Activated naive CD4-positive, alpha-beta T cell treated with anti-CD3 and anti-CD28 coated beads, Interleukin-2, amount 10 ng/mL, durations not matched to agents 7 days and 5 days (primary cell): Measurements from ENCODE around the gene NAPA.

Experiments used
- CTCF ChIA-PET: fragments of 350-600 bp; sonication (Branson Sonifier 250); formaldehyde crosslinking; loops from one replicate; lab custom pipeline; 2021; ENCODE audit warnings: antibody characterized with exemption; lab: Charles Lee
- DNase-seq: peaks from one replicate; pipeline ENCODE4 v3.0.0-alpha.2; 2020
- H3K27ac Mint-ChIP-seq: one replicate; pipeline ENCODE4 v1.8.0; 2021; ENCODE audit warnings: mild to moderate bottlenecking, moderate library complexity, mixed read lengths
- H3K27me3 Mint-ChIP-seq: one replicate; pipeline ENCODE4 v1.8.0; 2021; ENCODE audit warnings: mild to moderate bottlenecking, mixed read lengths
- H3K36me3 Mint-ChIP-seq: one replicate; pipeline ENCODE4 v1.8.0; 2021; ENCODE audit warnings: mixed read lengths
- H3K4me1 Mint-ChIP-seq: one replicate; pipeline ENCODE4 v1.8.0; 2021; ENCODE audit warnings: mixed read lengths
- H3K4me3 Mint-ChIP-seq: one replicate; pipeline ENCODE4 v1.8.0; 2021; ENCODE audit warnings: mild to moderate bottlenecking, moderate library complexity, mixed read lengths
- H3K9me3 Mint-ChIP-seq: one replicate; pipeline ENCODE4 v1.8.0; 2021; ENCODE audit warnings: mixed read lengths

NAPA gene

DNA sequence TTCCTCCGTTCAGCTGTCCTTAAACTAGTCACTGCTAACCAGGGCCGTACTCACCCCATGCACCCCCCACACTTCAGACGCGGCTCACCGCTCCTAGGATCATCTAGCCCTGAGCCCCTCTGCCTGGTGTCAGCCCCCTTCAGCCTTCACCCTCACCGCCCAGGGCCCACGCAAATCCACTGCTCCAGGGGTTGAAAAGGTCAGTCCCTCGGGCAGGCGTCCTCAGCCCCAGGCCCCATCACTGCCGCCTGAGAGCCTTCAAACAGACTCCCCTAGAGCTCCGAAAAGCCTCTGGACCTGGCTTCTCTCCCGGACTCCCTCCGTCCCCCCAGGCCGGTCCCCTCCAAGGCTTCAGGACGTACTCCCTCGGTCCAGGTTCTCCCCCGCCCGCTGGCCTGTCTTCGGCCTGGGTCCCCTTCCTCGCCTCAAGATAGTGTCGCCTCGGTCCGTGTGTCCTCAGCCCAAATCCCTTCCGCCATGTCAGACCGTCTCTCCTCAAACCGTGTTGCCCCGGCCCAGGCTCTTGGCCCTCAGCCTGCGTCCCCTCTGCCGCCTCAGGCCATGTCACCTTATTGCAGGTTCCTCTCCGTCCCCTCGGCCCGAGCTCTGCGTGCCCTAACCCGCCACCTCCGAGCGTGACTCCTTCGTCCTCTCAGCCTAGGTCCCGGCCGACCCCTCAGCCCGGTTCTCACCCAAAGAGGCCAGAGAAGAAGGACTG is 553 bp downstream of the NAPA start:
- Mint-ChIP-seq H3K4me1 (peaks cover 89% of the 10 kb centered on the region), H3K36me3 (peaks cover 16% of the 10 kb centered on the region), H3K27me3 (peaks cover 8% of the 10 kb centered on the region), H3K9me3 (no peaks in the 10 kb centered on the region), H3K27ac (peak overlapping the region; percentile 98), H3K4me3 (peak overlapping the region; percentile 98)
- CTCF ChIA-PET = interaction anchor here (1.0 to 3.0 kb wide), 3 partner anchors 78 to 195 kb away, joined by 3 to 14 read pairs (median 3); no protein-coding TSS in a partner anchor
- DNase-seq = peak; percentile 26

GRCh38 chr19:47512948-47513319 is 1.9 kb downstream of the NAPA start:
- Mint-ChIP-seq H3K27ac (peak overlapping the region; percentile 98), H3K9me3 (no peaks in the 10 kb centered on the region), H3K4me3 (peak overlapping the region; percentile 98), H3K4me1 (peaks cover 76% of the 10 kb centered on the region), H3K36me3 (peaks cover 16% of the 10 kb centered on the region), H3K27me3 (peaks cover 8% of the 10 kb centered on the region)
- no peak for DNase-seq
- CTCF ChIA-PET = interaction anchor here (1.0 to 3.0 kb wide), 3 partner anchors 77 to 186 kb away, joined by 3 to 14 read pairs (median 4); no protein-coding TSS in a partner anchor

GRCh38 chr19:47512183-47512947 is 2.5 kb downstream of the NAPA start:
- Mint-ChIP-seq H3K9me3 (no peaks in the 10 kb centered on the region), H3K27ac (peak overlapping the region; percentile 98), H3K4me1 (peaks cover 70% of the 10 kb centered on the region), H3K36me3 (peaks cover 16% of the 10 kb centered on the region), H3K4me3 (peak overlapping the region; percentile 98), H3K27me3 (peaks cover 8% of the 10 kb centered on the region)
- CTCF ChIA-PET = interaction anchor here (1.3 to 3.0 kb wide), 2 partner anchors 76 to 185 kb away, joined by 4 to 14 read pairs; no protein-coding TSS in a partner anchor
- peak; percentile 50 for DNase-seq

DNA sequence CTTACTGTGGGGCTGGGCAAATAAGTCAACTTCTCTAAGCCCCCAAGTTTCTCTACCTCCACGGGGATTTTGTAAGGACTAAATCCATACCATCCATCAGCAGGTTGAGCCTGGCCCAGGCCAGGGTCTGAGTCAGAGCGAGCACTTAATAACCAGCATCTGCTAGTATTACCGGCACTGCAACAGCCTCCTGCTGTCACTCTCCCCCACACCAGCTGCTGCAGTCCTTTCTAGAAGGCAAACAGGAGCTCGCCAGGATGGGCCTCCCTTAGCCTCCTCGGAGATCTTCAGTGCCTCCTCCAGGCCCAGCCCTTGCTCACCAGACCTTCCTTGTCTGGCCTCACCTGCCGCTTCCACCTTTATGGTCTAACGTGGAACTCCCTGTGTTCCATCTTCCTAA is 3.2 kb downstream of the NAPA start:
- peak overlapping the region; percentile 98 for H3K27ac Mint-ChIP-seq
- peaks cover 63% of the 10 kb centered on the region for H3K4me1 Mint-ChIP-seq
- H3K27me3 Mint-ChIP-seq = peaks cover 8% of the 10 kb centered on the region
- CTCF ChIA-PET = interaction anchor here (1.3 to 3.0 kb wide), 2 partner anchors 75 to 186 kb away, joined by 4 to 14 read pairs; no protein-coding TSS in a partner anchor
- H3K9me3 Mint-ChIP-seq = no peaks in the 10 kb centered on the region
- peaks cover 16% of the 10 kb centered on the region for H3K36me3 Mint-ChIP-seq
- H3K4me3 Mint-ChIP-seq = no peak overlapping the region
- no peak for DNase-seq

DNA sequence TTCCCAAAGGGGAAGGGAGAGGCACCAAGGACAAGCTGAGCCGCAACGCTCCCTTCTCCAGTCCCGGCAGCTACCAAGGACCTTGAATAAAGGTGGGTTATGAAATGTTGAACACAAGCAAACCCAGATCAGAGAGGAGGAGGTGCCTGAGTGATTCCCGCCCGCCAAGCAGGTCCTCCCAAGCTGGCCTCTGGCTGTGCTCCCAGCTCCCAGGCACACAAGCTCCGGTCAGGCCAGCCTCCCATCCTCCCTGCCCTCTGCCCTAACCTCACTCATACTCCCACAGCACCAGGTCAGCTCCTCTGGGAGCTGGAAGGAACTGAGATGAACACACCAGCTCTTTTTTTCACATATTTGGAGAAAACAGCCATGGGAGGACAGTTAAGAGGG is 3.7 kb downstream of the NAPA start:
- Mint-ChIP-seq H3K27ac (peak overlapping the region; percentile 24), H3K36me3 (peaks cover 16% of the 10 kb centered on the region), H3K27me3 (peaks cover 8% of the 10 kb centered on the region), H3K4me1 (peaks cover 57% of the 10 kb centered on the region), H3K9me3 (no peaks in the 10 kb centered on the region), H3K4me3 (no peak overlapping the region)
- CTCF ChIA-PET = interaction anchor here (3.0 kb wide), 1 partner anchor 75 kb away, joined by 14 read pairs; no protein-coding TSS in a partner anchor
- no peak for DNase-seq

- H3K36me3 Mint-ChIP-seq = peaks cover 17% of the 10 kb centered on the region
- no peak for DNase-seq
- H3K27ac Mint-ChIP-seq = peak overlapping the region; percentile 19
- no peak overlapping the region for H3K4me3 Mint-ChIP-seq
- no peaks in the 10 kb centered on the region for H3K9me3 Mint-ChIP-seq
- peaks cover 52% of the 10 kb centered on the region for H3K4me1 Mint-ChIP-seq
- peaks cover 8% of the 10 kb centered on the region for H3K27me3 Mint-ChIP-seq
- CTCF ChIA-PET = no interaction called here
Measured at GRCh38 chr19:47510516-47511127, 4.2 kb downstream of the NAPA start.

DNA sequence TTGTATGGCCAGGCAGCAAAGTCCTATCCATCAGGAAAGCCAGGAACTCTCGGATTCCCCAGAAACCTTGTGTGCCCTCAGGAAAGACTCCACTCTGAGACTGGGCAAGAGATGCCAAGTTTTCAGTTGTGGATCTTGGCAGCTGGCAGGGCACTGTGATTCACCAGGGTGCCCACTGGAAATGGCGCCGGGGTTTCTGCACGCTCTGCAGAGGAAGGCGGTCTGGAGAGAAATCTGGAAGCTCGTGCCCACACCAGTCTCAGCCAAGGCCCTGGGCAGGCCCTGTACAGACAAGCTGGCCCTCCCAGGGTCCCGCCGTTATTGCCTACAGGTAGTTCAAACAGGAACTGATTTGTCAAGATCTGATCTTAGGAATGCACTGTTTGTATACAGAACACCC is 4.9 kb downstream of the NAPA start:
- DNase-seq = no peak
- peak overlapping the region; percentile 60 for H3K27ac Mint-ChIP-seq
- peaks cover 17% of the 10 kb centered on the region for H3K36me3 Mint-ChIP-seq
- H3K9me3 Mint-ChIP-seq = no peaks in the 10 kb centered on the region
- no peak overlapping the region for H3K4me3 Mint-ChIP-seq
- H3K4me1 Mint-ChIP-seq = peaks cover 49% of the 10 kb centered on the region
- CTCF ChIA-PET = interaction anchor here (1.1 kb wide), 1 partner anchor 26 kb away, joined by 6 read pairs; the partner anchor contains the start of gene KPTN
- peaks cover 3% of the 10 kb centered on the region for H3K27me3 Mint-ChIP-seq

GRCh38 chr19:47509170-47509847 is 5.6 kb downstream of the NAPA start:
- no peaks in the 10 kb centered on the region for H3K27me3 Mint-ChIP-seq
- H3K4me3 Mint-ChIP-seq = no peak overlapping the region
- no peak for DNase-seq
- H3K4me1 Mint-ChIP-seq = peaks cover 43% of the 10 kb centered on the region
- H3K9me3 Mint-ChIP-seq = no peaks in the 10 kb centered on the region
- CTCF ChIA-PET = interaction anchor here (1.1 kb wide), 1 partner anchor 25 kb away, joined by 6 read pairs; the partner anchor contains the start of gene KPTN
- peak overlapping the region; percentile 60 for H3K27ac Mint-ChIP-seq
- peaks cover 12% of the 10 kb centered on the region for H3K36me3 Mint-ChIP-seq

DNA sequence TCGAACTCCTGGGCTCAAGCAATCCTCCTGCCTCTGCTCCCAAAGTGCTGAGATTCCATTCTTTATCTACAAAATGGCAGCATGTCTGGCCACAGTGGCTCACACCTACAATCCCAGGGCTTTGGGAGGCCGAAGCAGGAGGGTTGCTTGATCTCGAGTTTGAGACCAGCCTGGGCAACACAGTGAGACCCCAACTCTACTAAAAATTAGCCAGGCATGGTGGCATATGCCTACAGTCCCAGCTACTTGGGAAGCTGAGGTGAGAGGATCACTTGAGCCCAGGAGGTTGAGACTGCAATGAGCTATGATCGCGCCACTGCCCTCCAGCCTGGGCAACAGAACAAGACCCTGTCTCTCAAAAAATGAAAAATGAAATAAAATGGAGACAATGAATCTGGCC is 6.1 kb downstream of the NAPA start:
- Mint-ChIP-seq H3K27me3 (no peaks in the 10 kb centered on the region), H3K36me3 (peaks cover 13% of the 10 kb centered on the region), H3K4me3 (no peak overlapping the region), H3K9me3 (no peaks in the 10 kb centered on the region), H3K27ac (no peak overlapping the region), H3K4me1 (peaks cover 38% of the 10 kb centered on the region)
- CTCF ChIA-PET = no interaction called here
- no peak for DNase-seq

DNA sequence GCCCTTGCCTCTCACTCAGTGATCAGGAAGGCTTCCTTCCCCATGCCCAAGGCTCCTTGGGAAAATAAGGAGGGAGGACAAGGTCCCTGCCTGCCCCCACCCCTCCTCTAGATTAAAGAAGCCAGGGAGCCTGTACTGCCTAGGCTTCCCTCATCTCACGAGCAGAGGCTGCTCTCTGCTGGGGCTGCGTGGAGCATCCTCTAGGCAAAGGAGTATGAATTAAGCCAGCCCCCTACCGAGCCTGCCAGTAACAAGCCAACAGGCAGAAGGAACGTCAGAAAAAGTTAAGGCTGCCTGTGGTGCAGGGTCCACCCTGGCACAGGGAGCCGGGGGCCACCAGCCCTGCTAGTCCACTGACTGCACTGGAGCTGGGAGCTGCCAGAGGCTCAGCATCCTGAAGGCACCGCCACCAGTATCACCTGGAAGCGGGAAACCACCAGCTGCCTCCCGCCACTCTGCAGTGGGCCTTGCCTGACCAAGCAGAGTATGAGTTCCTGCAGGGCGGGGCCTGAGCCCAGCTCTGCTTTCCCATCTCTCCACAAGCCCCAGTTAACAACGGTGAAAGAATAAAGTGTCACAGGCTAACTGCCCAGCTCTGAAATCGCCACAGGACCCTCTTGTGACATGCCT is 6.8 kb downstream of the NAPA start:
- DNase-seq = no peak
- Mint-ChIP-seq H3K36me3 (peaks cover 19% of the 10 kb centered on the region), H3K9me3 (no peaks in the 10 kb centered on the region), H3K27me3 (no peaks in the 10 kb centered on the region), H3K4me1 (peaks cover 31% of the 10 kb centered on the region), H3K4me3 (no peak overlapping the region), H3K27ac (no peak overlapping the region)
- CTCF ChIA-PET = no interaction called here

DNA sequence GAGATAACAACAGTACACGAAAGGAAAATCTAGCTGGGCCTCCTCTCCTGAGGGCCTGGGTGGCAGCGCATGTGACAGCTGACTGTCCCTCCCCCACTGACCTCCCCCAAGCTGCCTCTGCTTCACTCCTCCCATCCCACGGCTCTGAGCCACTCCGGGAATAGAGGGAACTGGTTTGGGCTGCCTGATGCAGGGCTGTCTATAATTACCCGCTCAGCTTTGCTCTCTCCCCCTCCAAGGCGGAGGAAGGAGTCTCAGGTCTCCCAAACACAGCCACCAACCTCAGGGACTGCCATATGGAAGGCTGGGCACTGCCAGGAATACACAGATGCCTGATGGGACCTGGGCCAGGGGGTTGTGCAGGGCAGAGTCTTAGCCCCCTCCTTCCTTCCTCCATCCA is 7.9 kb downstream of the NAPA start:
- Mint-ChIP-seq H3K27ac (peak overlapping the region; percentile 19), H3K4me3 (no peak overlapping the region), H3K27me3 (no peaks in the 10 kb centered on the region), H3K4me1 (peaks cover 21% of the 10 kb centered on the region), H3K9me3 (no peaks in the 10 kb centered on the region), H3K36me3 (peaks cover 18% of the 10 kb centered on the region)
- CTCF ChIA-PET = no interaction called here
- no peak for DNase-seq

- Mint-ChIP-seq H3K4me1 (peaks cover 16% of the 10 kb centered on the region), H3K36me3 (peaks cover 18% of the 10 kb centered on the region), H3K27me3 (no peaks in the 10 kb centered on the region), H3K9me3 (no peaks in the 10 kb centered on the region), H3K27ac (peak overlapping the region; percentile 19), H3K4me3 (no peak overlapping the region)
- CTCF ChIA-PET = no interaction called here
- no peak for DNase-seq
Measured at GRCh38 chr19:47506459-47506858, 8.4 kb downstream of the NAPA start.

DNA sequence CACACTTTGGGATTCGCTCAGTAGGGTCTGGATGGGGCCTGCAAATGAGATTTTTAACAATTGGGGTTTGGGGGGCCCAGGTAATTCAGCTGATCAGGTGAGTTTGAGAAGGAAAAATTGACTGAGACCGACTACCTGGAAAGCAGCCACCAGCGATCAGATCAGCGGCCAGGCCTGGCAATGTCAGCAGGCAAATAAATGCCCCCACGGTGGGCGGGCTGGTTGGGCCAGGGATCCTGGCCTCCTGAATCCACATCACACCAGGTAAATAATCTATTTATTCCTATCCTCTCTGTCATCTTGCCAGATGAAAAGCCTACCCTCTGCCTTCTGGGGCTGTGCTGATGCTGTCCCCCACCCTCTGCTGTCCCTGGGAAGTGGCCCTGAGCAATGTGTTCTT is 9.4 kb downstream of the NAPA start:
- H3K27ac Mint-ChIP-seq = peak overlapping the region; percentile 52
- CTCF ChIA-PET = no interaction called here
- no peaks in the 10 kb centered on the region for H3K27me3 Mint-ChIP-seq
- no peaks in the 10 kb centered on the region for H3K9me3 Mint-ChIP-seq
- H3K4me3 Mint-ChIP-seq = no peak overlapping the region
- H3K36me3 Mint-ChIP-seq = peaks cover 20% of the 10 kb centered on the region
- DNase-seq = no peak
- H3K4me1 Mint-ChIP-seq = peaks cover 11% of the 10 kb centered on the region
